SK-N-SH treated with all-trans-retinoic acid at 6 μM for 48 hours (cell line): ENCODE results near the gene ENPP3.

Experiments used
- ATAC-seq: fragments of 200-7000 bp; cut with Tn5 transposase; 3 replicates; pipeline ENCODE4 v1.9.1; 2020; ENCODE audit warnings: mild to moderate bottlenecking, moderate library complexity
- BACH2 ChIP-seq: fragments of 250-450 bp; sonication (Bioruptor Pico); IDR thresholded peaks from 2 replicates; pipeline ENCODE4 v1.9.0; 2021; ENCODE audit warnings: mild to moderate bottlenecking, borderline replicate concordance
- CREB5 ChIP-seq: fragments of 250-450 bp; sonication (Bioruptor Pico); IDR thresholded peaks from 2 replicates; pipeline ENCODE4 v1.5.1; 2020; ENCODE audit warnings: low read depth, mild to moderate bottlenecking, moderate library complexity
- CSDC2 ChIP-seq: fragments of 250-450 bp; sonication (Bioruptor Pico); IDR thresholded peaks from 2 replicates; pipeline ENCODE4 v1.5.0; 2020; ENCODE audit warnings: mild to moderate bottlenecking, moderate library complexity
- ESRRG ChIP-seq: fragments of 250-450 bp; sonication (Bioruptor Pico); IDR thresholded peaks from 2 replicates; pipeline ENCODE4 v1.6.1; 2021; ENCODE audit warnings: mild to moderate bottlenecking
- GLIS3 ChIP-seq: fragments of 250-450 bp; sonication (Bioruptor Pico); IDR thresholded peaks from 2 replicates; pipeline ENCODE4 v1.5.0; 2020; ENCODE audit warnings: mild to moderate bottlenecking, moderate library complexity
- ISL1 ChIP-seq: fragments of 250-450 bp; sonication (Bioruptor Pico); IDR thresholded peaks from 2 replicates; pipeline ENCODE4 v2.1.2; 2022; ENCODE audit warnings: mild to moderate bottlenecking, moderate library complexity
- OSR1 ChIP-seq: fragments of 250-450 bp; sonication (Bioruptor Pico); IDR thresholded peaks from 2 replicates; pipeline ENCODE4 v1.8.0; 2022; ENCODE audit warnings: moderate library complexity, mild to moderate bottlenecking, inconsistent platforms
- PATZ1 ChIP-seq: fragments of 250-450 bp; sonication (Bioruptor Pico); IDR thresholded peaks from 2 replicates; pipeline ENCODE4 v1.8.0; 2020; ENCODE audit warnings: mild to moderate bottlenecking, moderate library complexity, borderline replicate concordance
- POU6F1 ChIP-seq: fragments of 250-450 bp; sonication (Bioruptor Pico); IDR thresholded peaks from 2 replicates; pipeline ENCODE4 v1.8.0; 2021; ENCODE audit warnings: low read depth, mild to moderate bottlenecking, moderate library complexity, borderline replicate concordance
- PPARA ChIP-seq: fragments of 250-450 bp; sonication (Bioruptor Pico); IDR thresholded peaks from 2 replicates; pipeline ENCODE4 v1.5.0; 2020; ENCODE audit warnings: mild to moderate bottlenecking, borderline replicate concordance
- RARB ChIP-seq: fragments of 250-450 bp; sonication (Bioruptor Pico); IDR thresholded peaks from 2 replicates; pipeline ENCODE4 v1.8.0; 2021; ENCODE audit warnings: mild to moderate bottlenecking, moderate library complexity
- SNAI2 ChIP-seq: fragments of 250-450 bp; sonication (Bioruptor Pico); IDR thresholded peaks from 2 replicates; pipeline ENCODE4 v1.5.0; 2020; ENCODE audit warnings: mild to moderate bottlenecking, moderate library complexity
- TCF4 ChIP-seq: fragments of 250-450 bp; sonication (Bioruptor Pico); IDR thresholded peaks from 2 replicates; pipeline ENCODE4 v1.8.0; 2021; ENCODE audit warnings: mild to moderate bottlenecking, moderate library complexity, borderline replicate concordance
- TOX ChIP-seq: fragments of 250-450 bp; sonication (Bioruptor Pico); IDR thresholded peaks from 2 replicates; pipeline ENCODE4 v1.8.0; 2021; ENCODE audit warnings: mild to moderate bottlenecking, moderate library complexity, borderline replicate concordance
- TSHZ2 ChIP-seq: fragments of 250-450 bp; sonication (Bioruptor Pico); IDR thresholded peaks from 2 replicates; pipeline ENCODE4 v1.5.0; 2020; ENCODE audit warnings: mild to moderate bottlenecking, moderate library complexity
- ZC3H10 ChIP-seq: fragments of 250-450 bp; sonication (Bioruptor Pico); IDR thresholded peaks from 2 replicates; pipeline ENCODE4 v1.5.1; 2021; ENCODE audit warnings: mild to moderate bottlenecking, moderate library complexity
- ZFP3 ChIP-seq: fragments of 250-450 bp; sonication (Bioruptor Pico); IDR thresholded peaks from 2 replicates; pipeline ENCODE4 v1.5.0; 2020; ENCODE audit warnings: mild to moderate bottlenecking, moderate library complexity
- ZFP30 ChIP-seq: fragments of 450-650 bp; formaldehyde crosslinking; IDR thresholded peaks from 2 replicates; pipeline ENCODE4 v1.5.0; 2022; ENCODE audit warnings: mild to moderate bottlenecking, moderate library complexity
- ZNF70 ChIP-seq: fragments of 450-650 bp; formaldehyde crosslinking; IDR thresholded peaks from 2 replicates; pipeline ENCODE4 v1.5.0; 2020; ENCODE audit warnings: mild to moderate bottlenecking, moderate library complexity
- ZNF8 ChIP-seq: fragments of 450-650 bp; formaldehyde crosslinking; IDR thresholded peaks from 2 replicates; pipeline ENCODE4 v1.5.0; 2020; ENCODE audit warnings: mild to moderate bottlenecking, moderate library complexity

Gene ENPP3

GRCh38 chr6:131636880-131637792 is at the start of gene ENPP3:
ENPP3 (plus strand) TSS chr6:131637302; CDS start chr6:131637385, 83 bp downstream.
- no peak for ATAC-seq
- TF ChIP-seq ESRRG (CRISPR knock-in tag) = no peak
- no peak for TF ChIP-seq ZFP30 (CRISPR knock-in tag)
- no peak for TF ChIP-seq OSR1 (CRISPR knock-in tag)
- no peak for TF ChIP-seq BACH2
- no peak for TF ChIP-seq ZNF70 (CRISPR knock-in tag)
- no peak for TF ChIP-seq TOX (CRISPR knock-in tag)
- no peak for TF ChIP-seq GLIS3 (CRISPR knock-in tag)
- TF ChIP-seq PATZ1 (CRISPR knock-in tag) = no peak
- TF ChIP-seq RARB = no peak
- TF ChIP-seq CREB5 (CRISPR knock-in tag) = no peak
- no peak for TF ChIP-seq CSDC2
- TF ChIP-seq ZFP3 = no peak
- TF ChIP-seq PPARA (CRISPR knock-in tag) = no peak
- TF ChIP-seq ISL1 (CRISPR knock-in tag) = no peak
- no peak for TF ChIP-seq POU6F1 (CRISPR knock-in tag)
- TF ChIP-seq TSHZ2 (CRISPR knock-in tag) = no peak
- no peak for TF ChIP-seq ZC3H10 (CRISPR knock-in tag)
- TF ChIP-seq ZNF8 = no peak

GRCh38 chr6:131587909-131588308 is 49.2 kb upstream of the ENPP3 start:
- TF ChIP-seq TOX (CRISPR knock-in tag) (no peak), TCF4 (no peak), ISL1 (CRISPR knock-in tag) (no peak), PPARA (CRISPR knock-in tag) (no peak)
- no peak for ATAC-seq

- no peak for TF ChIP-seq TOX (CRISPR knock-in tag)
- TF ChIP-seq ZNF8 = no peak
- no peak for TF ChIP-seq CREB5 (CRISPR knock-in tag)
- ATAC-seq = no peak
These were observed 48.5 kb upstream of the ENPP3 start for GRCh38 chr6:131588643-131589042.

- ATAC-seq = no peak
- TF ChIP-seq SNAI2 = no peak
- TF ChIP-seq ZNF70 (CRISPR knock-in tag) = no peak
- no peak for TF ChIP-seq POU6F1 (CRISPR knock-in tag)
- TF ChIP-seq TSHZ2 (CRISPR knock-in tag) = no peak
- TF ChIP-seq PPARA (CRISPR knock-in tag) = no peak
These were observed 44.2 kb upstream of the ENPP3 start for GRCh38 chr6:131592935-131593334.
